NCI-H345 treated with DMSO at 0.1 percent for 48 hours (cell line): ENCODE measurements around the gene ATG7.
"Not testable (repeated sequence)": the region's sequence is repeated elsewhere in the genome, so short reads cannot be mapped to it uniquely, and the experiment has no call there.

Source experiments
- DNase-seq: peaks from one replicate; lab custom pipeline; 2025; ENCODE audit not compliant: unreplicated experiment; lab: John Stamatoyannopoulos, UW

The ATG7 gene

DNA sequence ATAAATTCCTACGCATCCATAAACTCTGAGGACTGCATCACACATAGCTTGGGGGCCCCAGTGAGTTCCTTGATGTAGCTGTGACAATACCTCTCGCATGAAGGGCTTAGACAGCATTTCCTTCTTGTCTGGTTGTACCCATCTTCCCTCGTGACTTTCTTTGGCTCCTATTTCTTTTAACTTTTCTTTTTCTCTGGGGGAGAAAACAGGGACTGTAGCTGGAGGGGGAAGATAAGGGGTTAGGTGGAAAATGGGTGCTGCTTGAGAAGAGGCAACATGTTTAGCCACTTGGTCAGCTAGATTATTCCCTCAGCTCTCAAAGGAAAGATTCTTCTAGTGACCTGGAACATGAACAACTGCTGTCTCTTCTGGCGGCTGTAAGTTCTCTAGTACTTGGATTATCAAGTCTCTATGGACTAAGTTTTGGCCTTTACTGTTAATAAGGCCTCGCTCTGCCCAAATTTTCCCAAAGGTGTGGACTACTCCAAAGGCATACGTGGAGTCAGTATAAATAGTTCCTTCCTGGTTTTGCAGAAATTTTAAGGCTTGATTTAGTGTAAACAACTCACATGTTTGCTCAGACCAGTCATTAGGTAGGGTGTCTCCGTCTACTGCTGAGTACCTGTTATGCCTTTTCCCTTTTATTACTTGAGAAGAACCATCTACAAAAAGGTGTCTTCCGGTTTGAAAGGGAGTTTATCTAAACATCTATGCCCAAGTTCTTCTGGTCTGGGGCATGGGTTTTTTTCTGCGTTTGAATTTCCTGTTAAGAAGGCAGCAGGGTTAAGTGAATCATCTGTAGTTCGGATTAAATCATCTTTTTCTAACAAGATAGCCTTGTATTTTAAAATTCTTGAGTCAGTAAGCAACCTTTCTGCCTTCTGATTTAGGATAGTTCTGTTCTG is 21.0 kb upstream of the ATG7 start:
- no peak for DNase-seq

DNA sequence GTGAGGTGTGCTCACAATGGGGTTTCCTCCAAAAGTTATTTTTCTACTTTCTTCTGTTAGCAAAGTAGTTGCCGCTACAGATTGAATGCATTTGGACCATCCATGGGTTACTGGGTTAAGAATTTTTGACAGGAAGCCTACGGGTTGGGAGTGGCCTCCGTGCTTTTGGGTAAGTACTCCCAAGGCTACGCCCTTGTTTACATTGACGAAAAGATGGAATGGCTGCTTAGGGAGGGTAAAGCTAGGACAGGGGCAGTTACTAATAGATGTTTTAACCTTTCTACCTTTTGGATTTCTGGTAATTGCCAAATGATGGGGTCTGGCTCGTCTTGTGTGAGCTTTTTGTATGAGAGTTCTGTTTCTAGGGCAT is 20.4 kb upstream of the ATG7 start:
- no peak for DNase-seq

DNA sequence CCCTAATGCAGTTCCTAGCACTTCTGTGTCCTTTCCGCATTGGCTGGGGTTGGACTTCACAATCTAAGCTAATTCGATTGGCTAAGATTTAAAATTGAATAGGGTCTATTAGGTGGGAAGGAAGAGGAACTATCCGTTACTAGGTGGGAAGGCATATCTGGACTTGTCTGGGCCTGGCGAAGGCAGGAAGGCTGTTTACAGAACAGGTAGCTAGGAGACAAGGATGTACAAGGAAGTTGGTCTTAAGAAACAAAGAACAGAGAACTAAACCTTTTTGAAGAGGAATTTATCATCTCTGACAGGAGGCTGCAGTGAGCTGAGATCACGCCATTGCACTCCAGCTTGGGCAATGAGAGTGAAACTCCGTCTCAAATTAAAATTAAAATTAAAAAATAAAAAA is 17.3 kb upstream of the ATG7 start:
- DNase-seq: no peak

DNA sequence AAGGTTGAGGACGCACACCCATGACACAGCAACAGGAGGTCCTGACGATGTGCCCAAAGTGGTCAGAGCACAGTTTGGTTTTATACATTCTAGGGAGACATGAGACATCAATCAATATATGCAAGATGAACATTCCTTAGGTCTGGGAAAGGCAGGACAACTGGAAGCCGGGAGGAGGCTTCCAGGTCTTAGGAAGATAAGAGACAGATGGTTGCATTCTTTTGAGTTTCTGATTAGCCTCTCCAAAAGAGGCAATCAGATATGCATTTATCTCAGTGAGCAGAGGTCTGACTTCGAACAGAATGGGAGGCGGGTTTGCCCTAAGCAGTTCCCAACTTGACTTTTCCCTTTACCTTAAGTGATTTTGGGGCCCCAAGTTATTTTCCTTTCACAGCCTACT is 16.7 kb upstream of the ATG7 start:
- DNase-seq: not testable (repeated sequence)

DNA sequence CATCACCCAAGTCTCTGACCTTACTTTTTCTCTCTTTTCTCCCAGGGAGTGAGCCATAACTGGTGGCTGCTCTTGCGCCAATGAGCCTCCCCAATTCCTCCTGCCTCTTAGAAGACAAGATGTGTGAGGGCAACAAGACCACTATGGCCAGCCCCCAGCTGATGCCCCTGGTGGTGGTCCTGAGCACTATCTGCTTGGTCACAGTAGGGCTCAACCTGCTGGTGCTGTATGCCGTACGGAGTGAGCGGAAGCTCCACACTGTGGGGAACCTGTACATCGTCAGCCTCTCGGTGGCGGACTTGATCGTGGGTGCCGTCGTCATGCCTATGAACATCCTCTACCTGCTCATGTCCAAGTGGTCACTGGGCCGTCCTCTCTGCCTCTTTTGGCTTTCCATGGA is 13.2 kb upstream of the ATG7 start:
- no peak for DNase-seq

DNA sequence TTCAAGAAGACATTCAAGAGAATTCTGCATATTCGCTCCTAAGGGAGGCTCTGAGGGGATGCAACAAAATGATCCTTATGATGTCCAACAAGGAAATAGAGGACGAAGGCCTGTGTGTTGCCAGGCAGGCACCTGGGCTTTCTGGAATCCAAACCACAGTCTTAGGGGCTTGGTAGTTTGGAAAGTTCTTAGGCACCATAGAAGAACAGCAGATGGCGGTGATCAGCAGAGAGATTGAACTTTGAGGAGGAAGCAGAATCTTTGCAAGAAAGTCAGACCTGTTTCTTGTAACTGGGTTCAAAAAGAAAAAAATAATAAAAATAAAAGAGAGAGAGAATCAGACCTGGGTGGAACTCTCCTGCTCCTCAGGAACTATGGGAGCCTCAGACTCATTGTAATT is 11.7 kb upstream of the ATG7 start:
- no peak for DNase-seq

DNA sequence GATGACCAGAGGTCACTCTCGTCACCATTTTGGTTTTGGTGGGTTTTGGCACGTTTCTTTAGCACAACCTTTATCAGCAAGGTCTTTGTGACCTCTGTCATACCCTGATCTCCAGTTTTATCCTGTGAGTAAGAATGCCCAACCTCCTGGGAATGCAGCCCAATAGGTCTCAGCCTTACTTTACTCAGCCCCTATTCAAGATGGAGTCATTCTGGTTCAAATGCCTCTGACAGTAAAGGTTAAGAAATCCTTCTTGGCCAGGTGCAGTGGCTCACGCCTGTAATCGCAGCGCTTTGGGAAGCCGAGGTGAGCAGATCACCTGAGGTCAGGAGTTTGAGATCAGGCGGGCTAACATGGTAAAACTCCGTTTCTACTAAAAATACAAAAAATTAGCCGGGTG is 3.2 kb upstream of the ATG7 start:
- no peak for DNase-seq

DNA sequence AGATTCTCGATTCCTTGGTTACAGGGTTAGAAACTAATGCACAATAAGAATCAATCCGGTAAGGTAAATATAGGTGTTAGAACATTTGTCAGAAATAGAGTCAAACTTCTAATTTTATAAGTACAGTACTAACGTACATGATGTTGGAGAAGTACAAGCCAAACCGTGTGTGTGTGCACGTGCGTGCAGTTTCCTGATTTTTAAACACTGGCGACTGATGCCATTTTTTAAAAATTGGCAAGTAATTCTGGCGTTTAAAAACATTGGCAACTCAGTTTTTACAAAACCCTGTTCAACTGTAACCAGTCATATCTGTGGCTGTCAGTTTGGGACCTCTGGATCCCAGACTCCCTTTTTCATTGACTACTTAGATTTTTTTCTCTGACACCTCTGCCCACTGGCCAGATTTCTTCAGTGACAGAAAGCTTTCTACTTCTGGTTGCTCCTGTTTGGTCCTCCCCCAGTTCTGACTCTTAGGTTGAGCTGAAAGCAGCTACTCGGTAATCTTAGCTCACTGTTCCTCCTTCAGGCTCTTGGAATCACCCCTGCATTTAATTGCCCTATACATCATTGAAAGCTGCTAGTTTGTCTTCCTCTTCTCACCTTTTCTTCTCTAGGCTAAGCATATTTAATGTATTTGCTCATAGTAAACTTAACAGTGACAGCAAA is 843 bp downstream of the ATG7 start:
- DNase-seq: no peak

DNA sequence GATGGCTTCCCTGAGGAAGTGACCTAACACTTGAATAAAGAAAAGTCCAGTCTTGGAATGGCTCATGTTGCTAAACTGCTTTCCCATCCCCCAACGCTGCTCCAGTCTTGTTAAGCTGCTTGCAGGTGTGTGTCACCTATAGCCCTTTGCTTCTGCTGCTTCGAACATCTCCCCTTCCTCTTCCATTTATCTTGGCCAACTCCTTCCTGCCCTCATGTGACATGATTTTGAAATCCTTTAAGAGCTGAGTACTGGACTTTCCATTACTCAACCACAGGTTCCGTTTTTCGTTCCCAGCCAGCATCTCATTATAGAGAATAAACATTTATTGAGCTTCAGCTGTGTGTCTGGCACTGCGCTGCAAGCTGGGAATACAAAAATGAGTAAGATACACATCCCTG is 1.7 kb downstream of the ATG7 start:
- DNase-seq: no peak

DNA sequence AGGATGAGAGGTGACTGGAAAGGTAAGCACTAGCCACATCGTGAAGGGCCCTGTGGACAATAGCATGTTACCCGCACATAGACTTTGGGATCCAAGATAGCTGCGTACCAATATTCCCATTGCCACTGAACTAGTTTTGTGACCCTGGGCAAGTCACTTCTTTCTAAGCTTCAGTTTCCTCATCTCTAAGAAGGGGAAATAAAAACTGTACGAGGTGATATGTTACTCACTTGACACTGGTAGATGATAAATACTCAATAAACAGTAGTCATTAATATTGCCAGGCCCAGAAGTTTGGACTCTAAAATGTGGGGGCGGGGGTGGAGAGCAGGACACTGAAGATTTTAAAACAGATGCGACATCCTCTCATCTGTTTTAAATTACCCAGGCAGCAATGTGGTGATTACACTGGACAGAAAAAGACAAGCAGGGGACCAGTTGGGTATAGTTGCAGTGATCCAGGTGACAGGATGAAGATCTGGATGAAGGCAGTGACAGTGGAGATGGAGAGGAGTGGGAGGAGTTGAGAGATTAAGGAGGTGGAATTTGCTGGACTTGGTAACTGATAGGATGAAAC is 2.5 kb downstream of the ATG7 start:
- DNase-seq: no peak

DNA sequence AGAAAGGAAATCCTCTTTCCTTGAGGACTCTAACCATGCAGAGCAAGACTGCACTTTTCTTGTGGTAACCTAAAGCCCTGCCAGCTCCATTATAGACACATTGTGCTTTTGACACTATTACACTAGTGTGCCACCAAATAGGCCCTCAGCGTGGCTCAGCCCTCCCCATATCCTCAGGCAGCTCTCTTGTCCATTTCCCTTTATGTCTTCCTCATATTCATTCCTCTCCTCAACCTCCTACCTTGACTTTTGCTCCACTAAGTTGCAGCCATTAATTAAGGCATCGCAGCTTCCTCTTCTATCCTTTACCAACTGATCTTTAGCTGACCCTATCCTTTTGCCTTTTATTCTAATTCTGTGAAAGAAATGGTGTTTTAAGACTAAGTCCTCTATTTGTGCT is 3.7 kb downstream of the ATG7 start:
- DNase-seq: no peak

DNA sequence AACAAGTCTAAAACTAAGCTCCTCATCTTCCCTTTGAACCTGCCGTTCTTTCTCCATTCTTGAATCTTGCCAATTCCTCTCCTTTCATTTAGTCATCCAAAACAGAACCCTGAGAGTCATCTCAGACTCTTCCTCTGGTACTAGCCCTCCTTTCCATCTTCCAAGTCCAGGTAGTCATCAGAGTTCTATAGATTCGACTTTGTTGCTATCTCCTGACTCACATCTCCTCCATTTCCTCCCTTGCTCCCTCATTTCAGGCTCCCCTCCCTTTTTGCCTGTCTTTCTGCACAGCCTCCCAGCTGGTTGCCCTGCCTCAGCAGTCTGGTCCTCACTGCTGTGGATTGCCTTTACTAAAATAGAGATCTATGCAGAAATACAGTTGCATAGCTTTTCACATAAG is 4.7 kb downstream of the ATG7 start:
- no peak for DNase-seq

DNA sequence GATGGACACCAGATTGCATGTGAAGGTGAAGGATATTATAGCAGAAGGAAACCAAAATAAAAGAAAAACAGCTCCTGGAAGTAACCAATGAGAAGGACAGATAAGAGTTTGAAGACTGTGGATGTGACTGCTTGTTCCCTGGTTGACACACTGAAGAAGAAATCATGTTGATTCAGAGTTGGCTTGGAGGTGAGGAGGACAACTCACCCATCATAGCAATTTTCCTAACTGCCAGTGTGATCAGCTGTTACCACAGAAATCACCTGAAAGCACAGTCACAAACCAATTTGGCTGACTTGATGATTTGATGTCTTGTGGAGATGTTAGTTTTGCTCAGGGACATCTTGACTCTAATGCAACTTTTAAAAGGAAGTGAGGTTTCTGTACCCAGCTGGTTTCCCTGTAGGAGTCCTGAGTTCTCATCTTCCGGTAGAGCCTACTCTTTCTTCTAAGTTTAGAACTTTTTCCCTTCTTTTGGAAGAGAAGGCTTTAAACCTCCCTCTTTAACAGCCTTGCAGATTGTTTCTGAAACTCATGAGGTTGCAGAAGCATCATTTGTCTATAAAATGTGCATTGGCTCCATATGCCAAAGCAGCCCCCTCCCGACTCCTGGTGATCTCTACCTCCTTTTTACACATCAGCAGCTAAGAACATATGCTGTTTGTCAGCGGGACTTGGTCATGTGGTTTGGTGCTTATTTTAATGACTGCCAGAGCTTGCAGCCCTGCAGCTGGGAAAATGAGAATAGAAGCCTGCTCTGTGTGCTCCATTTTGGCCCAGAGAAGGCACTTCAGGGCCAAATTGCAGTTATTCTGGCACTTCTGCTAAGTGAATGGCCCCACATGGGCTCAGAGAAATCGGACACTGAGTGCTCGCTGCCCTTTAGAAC is 10.3 kb downstream of the ATG7 start:
- no peak for DNase-seq

DNA sequence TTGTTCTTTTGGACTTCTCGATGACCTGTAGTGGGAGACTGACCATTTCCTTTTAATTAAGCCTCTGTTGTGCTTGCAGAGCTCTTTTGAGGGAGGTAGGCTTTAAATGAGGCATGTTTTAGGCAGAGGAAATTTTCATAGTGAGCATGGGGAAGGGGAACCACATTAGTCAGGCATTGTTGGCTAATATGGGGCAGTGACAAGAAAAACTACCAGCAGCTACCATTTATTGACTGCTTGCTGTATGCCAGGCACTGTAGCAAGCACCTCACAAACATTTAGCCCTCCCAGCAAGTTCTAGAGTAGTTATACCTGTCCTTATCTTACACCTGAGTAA is 10.9 kb downstream of the ATG7 start:
- no peak for DNase-seq

DNA sequence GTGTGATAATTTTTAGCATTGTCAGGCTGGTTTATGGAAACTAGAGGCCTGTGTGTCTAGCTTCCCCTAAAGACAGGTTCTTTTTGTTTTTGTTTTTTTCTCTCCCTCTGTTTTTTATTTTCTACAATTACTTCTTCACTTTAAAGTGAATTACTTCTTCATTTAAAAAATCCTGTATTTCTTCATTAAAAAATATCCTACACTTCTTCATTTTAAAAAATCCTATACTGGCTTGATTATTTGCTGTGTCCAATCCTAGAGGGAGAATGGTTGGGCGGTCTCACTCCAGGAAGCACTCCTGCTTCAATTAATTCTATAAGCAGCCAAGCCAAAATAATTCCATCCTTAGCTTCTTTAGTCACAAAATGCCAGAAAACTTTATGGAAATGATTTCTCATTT is 11.8 kb downstream of the ATG7 start:
- DNase-seq: no peak

DNA sequence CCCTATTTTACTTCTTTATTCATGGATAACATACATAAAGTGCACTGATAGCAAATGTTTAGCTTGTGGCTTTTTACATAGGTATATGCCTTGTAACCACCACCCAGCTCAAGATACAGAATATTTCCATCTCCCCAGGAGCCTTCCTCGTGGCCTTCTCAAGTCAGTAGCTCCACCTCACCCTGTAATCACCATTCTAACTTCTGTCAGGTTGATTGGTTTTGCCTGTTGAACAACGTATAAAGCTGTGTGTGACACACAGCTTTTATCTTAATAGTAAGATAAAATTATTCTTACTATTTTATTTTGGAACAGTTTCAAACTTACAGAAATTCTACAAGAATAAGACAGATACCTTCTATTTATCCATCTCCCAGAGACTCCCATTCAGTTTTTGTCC is 13.3 kb downstream of the ATG7 start:
- DNase-seq: no peak

DNA sequence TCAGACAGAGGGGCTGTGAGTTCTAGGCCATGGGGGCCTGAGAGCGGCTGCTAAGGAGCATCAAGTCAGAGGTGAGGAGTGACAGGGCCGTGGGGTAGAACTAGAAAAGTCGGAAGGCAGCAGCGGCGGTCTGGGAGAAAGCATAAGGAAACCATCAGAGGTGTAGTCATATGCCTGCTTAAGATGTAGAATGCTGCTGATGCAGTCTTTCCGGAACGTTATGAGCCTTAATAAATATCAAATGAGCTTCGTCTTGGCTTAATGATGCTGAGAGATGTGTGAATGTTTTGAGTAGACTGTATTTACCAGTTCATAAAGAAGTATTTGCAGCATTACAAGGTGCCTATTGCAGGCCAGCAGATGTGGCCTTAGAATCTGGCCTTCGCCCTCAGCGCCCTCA is 15.2 kb downstream of the ATG7 start:
- no peak for DNase-seq

DNA sequence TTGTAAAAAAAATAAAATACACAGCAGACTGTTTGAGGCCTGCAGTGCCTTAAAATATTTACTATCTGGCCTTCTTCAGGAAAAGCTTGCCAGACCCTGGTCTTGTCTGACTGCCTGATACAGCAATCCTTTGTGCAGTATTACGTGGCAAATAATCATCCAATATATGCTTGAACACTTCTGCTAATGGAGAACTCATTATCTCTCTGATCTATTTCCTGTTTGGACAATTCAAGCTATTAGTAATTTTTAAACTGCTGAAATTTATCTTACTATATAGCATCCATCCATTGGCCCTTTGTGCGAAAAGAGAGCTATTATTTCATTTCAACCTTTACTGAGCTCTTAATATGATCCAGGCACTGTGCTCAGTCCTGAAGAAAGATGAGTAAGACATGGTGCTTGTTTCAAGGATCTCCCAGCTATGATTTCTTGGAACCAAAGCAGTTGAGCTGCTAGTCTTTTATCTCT is 15.9 kb downstream of the ATG7 start:
- no peak for DNase-seq

DNA sequence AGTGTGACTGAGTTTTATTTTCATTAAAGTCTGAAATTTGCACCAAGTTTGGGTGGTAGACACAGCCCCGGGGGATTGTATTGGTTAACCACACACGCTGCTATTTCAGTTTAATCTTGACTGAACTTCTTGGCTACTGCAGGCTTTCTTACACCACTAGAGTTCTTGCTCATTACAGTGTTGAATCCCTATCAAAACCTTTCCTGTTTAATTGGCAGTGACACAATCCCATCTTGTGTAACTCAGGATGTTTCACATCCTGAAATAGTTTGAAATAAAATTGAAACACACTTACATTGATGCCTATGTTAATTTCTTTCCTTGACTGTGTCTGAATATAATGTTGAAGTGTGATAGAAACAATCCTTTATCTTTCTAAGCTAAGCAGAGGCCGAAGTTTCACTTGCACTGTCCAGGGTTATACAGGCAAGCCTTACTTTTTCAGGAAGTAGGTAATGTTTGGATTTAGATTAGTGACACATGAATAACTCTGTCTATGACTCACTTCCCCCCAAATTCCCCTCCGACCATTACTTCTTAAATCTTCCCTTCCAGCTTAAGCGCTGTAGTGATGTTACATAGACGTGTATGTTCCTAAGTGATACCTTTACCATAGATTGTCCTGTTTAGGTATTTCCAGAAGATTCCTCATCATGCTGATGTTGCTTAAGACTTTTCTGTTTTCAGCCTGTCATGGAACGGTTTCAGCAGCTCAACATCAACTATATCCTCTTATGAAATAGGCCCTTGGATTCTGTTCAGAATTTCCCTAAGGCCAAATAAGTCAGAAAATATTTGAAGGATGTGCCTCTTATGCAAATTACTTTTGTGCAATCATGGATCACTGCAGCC is 16.8 kb downstream of the ATG7 start:
- no peak for DNase-seq

DNA sequence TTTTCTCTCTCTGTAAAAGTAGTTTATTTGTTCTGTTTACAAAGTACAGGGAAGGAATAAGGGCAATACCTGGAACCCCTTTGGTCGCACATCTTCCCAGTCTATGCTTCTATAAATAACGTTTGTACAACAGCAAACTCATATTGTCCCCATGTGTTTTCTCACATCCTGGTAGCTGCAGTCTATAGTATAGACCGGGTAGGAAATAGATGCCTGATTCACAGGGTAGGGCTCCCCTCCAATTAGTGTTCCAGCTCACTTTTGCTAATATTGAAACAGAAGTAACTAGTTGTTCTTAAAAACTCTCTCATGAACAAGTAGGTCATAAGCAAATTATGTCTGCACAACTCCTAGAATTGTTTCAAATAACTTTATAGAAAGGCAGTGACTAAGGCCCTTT is 17.7 kb downstream of the ATG7 start:
- DNase-seq: no peak
